Endothelial cell of umbilical vein (primary cell): ENCODE results near the gene PEX5L. TPM values are rescaled to one million over a fixed set of nuclear protein-coding genes. Genes with fewer than 3 reads are reported as not detected.

Experiments
- BruUV-seq: library from RNA; stranded (reverse); fragments of 400-500 nt; replicated peaks from 2 replicates; lab custom pipeline; 2021; lab: Mats Ljungman, UMichigan
- CTCF ChIA-PET: fragments of 300-600, 350-600 bp; sonication (Branson Sonifier 250); formaldehyde crosslinking; loops from one replicate; lab custom pipeline; 2021; ENCODE audit warnings: antibody characterized with exemption, inconsistent platforms; lab: Charles Lee
- POLR2A ChIA-PET: fragments of 300-600, 350-600 bp; sonication (Branson Sonifier 250); formaldehyde crosslinking; loops from one replicate; lab custom pipeline; 2021; ENCODE audit warnings: antibody characterized with exemption, inconsistent platforms; lab: Charles Lee
- DNase-seq: peaks from one replicate; pipeline ENCODE4 v3.0.0-alpha.2; 2011; ENCODE audit warnings: low read depth, low spot score
- FAIRE-seq: peaks from 2 replicates; lab custom pipeline; 2011; peaks lifted over from hg19 to GRCh38; lab: Jason Lieb, UNC
- H2AFZ ChIP-seq: 2 replicates; pipeline ENCODE4 v1.6.0; 2012; ENCODE audit warnings: low read depth, low read length, control low read depth, inconsistent platforms
- H3K27ac ChIP-seq: 2 replicates; pipeline ENCODE4 v1.5.1; 2011; ENCODE audit warnings: low read depth, mild to moderate bottlenecking, control low read depth, low read length, moderate library complexity; ENCODE audit not compliant: insufficient read depth
- H3K27me3 ChIP-seq, 2 experiments: 2 replicates each; pipeline versions ENCODE4 v1.6.0 to v1.6.1; 2011; ENCODE audit warnings: low read length in 2 of 2, mixed read lengths in 1 of 2; ENCODE audit not compliant: control insufficient read depth in 2 of 2, insufficient read depth in 2 of 2
- H3K36me3 ChIP-seq, 2 experiments: 2 replicates in 1 of 2; 3 replicates in 1 of 2; pipeline ENCODE4 v1.5.1; 2011; ENCODE audit warnings: low read length in 2 of 2, mild to moderate bottlenecking in 1 of 2, moderate library complexity in 1 of 2; ENCODE audit not compliant: control insufficient read depth in 2 of 2, insufficient read depth in 2 of 2; ENCODE audit errors: extremely low read depth in 1 of 2
- H3K4me1 ChIP-seq: 3 replicates; pipeline ENCODE4 v1.5.1; 2011; ENCODE audit warnings: mild to moderate bottlenecking, low read length; ENCODE audit not compliant: control insufficient read depth, insufficient read depth; ENCODE audit errors: extremely low read depth
- H3K4me2 ChIP-seq: 2 replicates; pipeline ENCODE4 v1.6.1; 2011; ENCODE audit warnings: low read length, control low read depth, mixed read lengths; ENCODE audit not compliant: insufficient read depth
- H3K4me3 ChIP-seq, 3 experiments: fragments of 200-600 bp in 1 of 3; sonication (generic), shearing (Covaris generic) in 1 of 3; replicated peaks in 1 of 3; 2 replicates each; pipeline ENCODE4 v1.5.1; 2011 to 2016; ENCODE audit warnings: control low read depth in 3 of 3, low read length in 3 of 3, mild to moderate bottlenecking in 2 of 3, inconsistent platforms in 1 of 3, low read depth in 1 of 3, moderate library complexity in 1 of 3; ENCODE audit not compliant: insufficient read depth in 1 of 3
- H3K79me2 ChIP-seq: 2 replicates; pipeline ENCODE4 v1.6.0; 2012; ENCODE audit warnings: low read length, inconsistent platforms; ENCODE audit not compliant: control insufficient read depth, insufficient read depth
- H3K9ac ChIP-seq: replicated peaks from 2 replicates; pipeline ENCODE3; 2011; ENCODE audit warnings: low read length, control low read depth; ENCODE audit not compliant: insufficient read depth; ENCODE audit errors: extremely low read depth
- H3K9me1 ChIP-seq: replicated peaks from 3 replicates; pipeline ENCODE4 v1.6.0; 2011; ENCODE audit warnings: mild to moderate bottlenecking, low read length; ENCODE audit not compliant: control insufficient read depth, insufficient read depth; ENCODE audit errors: extremely low read depth
- H3K9me3 ChIP-seq: replicated peaks from 2 replicates; pipeline ENCODE4 v1.5.1; 2012; ENCODE audit warnings: low read length, inconsistent platforms; ENCODE audit not compliant: control insufficient read depth, insufficient read depth
- H4K20me1 ChIP-seq: replicated peaks from 2 replicates; pipeline ENCODE3; 2011; ENCODE audit warnings: mild to moderate bottlenecking, low read length; ENCODE audit not compliant: control insufficient read depth, insufficient read depth; ENCODE audit errors: extremely low read depth
- CTCF ChIP-seq, 2 donors: IDR thresholded peaks; 1 replicate in 1 of 2; 2 replicates in 1 of 2; pipeline ENCODE4 v1.5.1; 2011; ENCODE audit warnings: low read length in 2 of 2, mild to moderate bottlenecking in 2 of 2, moderate library complexity in 2 of 2, control low read depth in 1 of 2, inconsistent platforms in 1 of 2, low read depth in 1 of 2; ENCODE audit not compliant: insufficient read depth in 1 of 2; ENCODE audit errors: extremely low read depth in 1 of 2
- EZH2 ChIP-seq: IDR thresholded peaks from 2 replicates; pipeline ENCODE4 v1.6.1; 2012; ENCODE audit warnings: borderline replicate concordance, low read depth, mild to moderate bottlenecking, moderate library complexity, low read length, inconsistent platforms; ENCODE audit not compliant: severe bottlenecking
- GATA2 ChIP-seq: IDR thresholded peaks from 2 replicates; pipeline ENCODE4 v1.7.0; 2011; ENCODE audit warnings: low read depth, mild to moderate bottlenecking, moderate library complexity, mixed read lengths, low read length; ENCODE audit not compliant: insufficient read length, insufficient read depth
- JUN ChIP-seq: IDR thresholded peaks from 2 replicates; pipeline ENCODE4 v1.6.1; 2011; ENCODE audit warnings: borderline replicate concordance, low read depth; ENCODE audit not compliant: insufficient read length, insufficient read depth
- MAX ChIP-seq: IDR thresholded peaks from 2 replicates; pipeline ENCODE4 v1.6.1; 2011; ENCODE audit not compliant: insufficient read depth, insufficient read length
- POLR2AphosphoS5 ChIP-seq: IDR thresholded peaks from 2 replicates; pipeline ENCODE4 v1.6.1; 2012; ENCODE audit warnings: low read depth, mild to moderate bottlenecking, control low read depth, low read length, moderate library complexity; ENCODE audit not compliant: insufficient read depth
- dilution Hi-C: fragments of 300-500 bp; cut with MboI; formaldehyde crosslinking; loops from one replicate; pipeline ENCODE4 v1.15.0; 2019; ENCODE audit warnings: low sequenced_read_pairs; ENCODE audit not compliant: extremely low pct_ligation_motif_present
- intact Hi-C: fragments of 100-400 bp; cut with micrococcal nuclease; formaldehyde crosslinking; loops from one replicate; pipeline ENCODE4 v1.10.0; 2022
- polyA plus RNA-seq, 4 experiments: library from polyadenylated mRNA; depleted of rRNA in 3 of 4; stranded (reverse) in 3 of 4; unstranded in 1 of 4; fragments of >200 nt; gene quantifications; 2 replicates each; pipeline versions ENCODE4 v1.2.1 to v1.2.3, GENCODE V29; 2011 to 2012; ENCODE audit warnings: missing spikeins in 1 of 4
- total RNA-seq: library from RNA; stranded (reverse); gene quantifications from 2 replicates; pipeline ENCODE4 v1.2.3, GENCODE V29; 2021

PEX5L gene
- total and polyA plus RNA-seq, 2 donors (not counting 3 experiments of a cell fraction or from before 2014, with no cell fraction given), result not detected

DNA sequence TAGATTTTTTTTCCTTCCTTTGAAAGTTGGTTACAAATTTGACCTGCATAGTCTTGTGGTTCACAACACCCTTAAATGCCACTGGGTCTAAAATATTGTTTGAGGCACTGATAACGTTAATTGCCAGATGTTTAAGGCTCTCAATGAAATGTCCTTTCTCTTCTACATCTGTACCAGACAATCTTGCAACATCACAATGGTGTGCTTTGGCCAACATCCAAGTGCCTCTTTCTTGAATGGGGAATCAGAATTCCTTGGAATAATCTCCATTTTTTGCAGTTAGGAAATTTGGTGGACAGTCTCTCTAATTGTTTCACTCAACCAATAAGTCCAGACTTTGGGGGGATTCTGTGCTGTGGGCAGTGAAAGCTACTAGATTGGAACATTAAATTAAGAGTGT lies 26.0 kb upstream of the PEX5L start:
- intact Hi-C loops, result no loop called here
- Histone ChIP-seq H3K4me3 (no peak overlapping the region), H3K27me3 (no peaks in the 10 kb centered on the region), H3K9ac (no peak overlapping the region), H3K4me1 (no peaks in the 10 kb centered on the region), H3K36me3 (no peaks in the 10 kb centered on the region), H2AFZ (no peak overlapping the region), H3K4me2 (no peak overlapping the region), H3K9me1 (peaks cover 2% of the 10 kb centered on the region), H4K20me1 (no peaks in the 10 kb centered on the region), H3K9me3 (no peaks in the 10 kb centered on the region), H3K27ac (no peak overlapping the region), H3K79me2 (no peaks in the 10 kb centered on the region)
- DNase-seq, result no peak
- dilution Hi-C loops, result no loop called here
- FAIRE-seq, result no peak
- no TSS peak for BruUV-seq
- no peak for TF ChIP-seq EZH2
- TF ChIP-seq JUN, result no peak
- TF ChIP-seq GATA2, result no peak
- TF ChIP-seq CTCF (IDR thresholded peaks at IDR 0.05; ENCODE audit: extremely low read depth in 1 of 2, insufficient read depth in 1 of 2, low read depth in 1 of 2, low read length in 2 of 2), result no peak
- no peak for TF ChIP-seq POLR2AphosphoS5
- no peak for TF ChIP-seq MAX
- ChIA-PET CTCF (no interaction called here), POLR2A (no interaction called here)
